Right forelimb (tissue), 1 donor: Measurements from ENCODE around the gene EFTUD2.

ENCODE experiments used
- DNase-seq: peaks from one replicate; pipeline ENCODE4 v3.0.0-alpha.2; 2018

The EFTUD2 gene

DNA sequence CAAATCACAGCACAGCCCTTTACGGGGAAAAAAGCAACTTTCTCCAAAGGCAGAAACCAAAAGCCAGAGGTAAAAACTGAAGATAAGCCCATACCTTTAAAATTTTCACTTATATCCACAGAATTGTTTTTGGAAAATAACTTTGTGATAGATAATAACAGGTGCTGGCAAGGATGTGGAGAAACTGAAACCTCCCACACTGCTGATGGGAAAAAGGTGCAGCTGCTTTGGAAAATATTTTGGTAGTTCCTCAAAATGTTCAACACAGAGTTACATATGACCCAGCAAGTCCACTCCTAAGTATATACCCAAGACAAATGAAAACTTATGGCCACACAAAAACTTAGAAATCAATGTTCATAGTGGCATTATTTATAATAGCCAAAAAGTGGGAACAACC is 12.2 kb downstream of the EFTUD2 start:
- DNase-seq = no peak

GRCh38 chr17:44884941-44885340 is 14.3 kb downstream of the EFTUD2 start:
- no peak for DNase-seq

GRCh38 chr17:44881145-44881544 is 18.1 kb downstream of the EFTUD2 start:
- DNase-seq = no peak

GRCh38 chr17:44880062-44880461 is 19.2 kb downstream of the EFTUD2 start:
- DNase-seq = no peak

DNA sequence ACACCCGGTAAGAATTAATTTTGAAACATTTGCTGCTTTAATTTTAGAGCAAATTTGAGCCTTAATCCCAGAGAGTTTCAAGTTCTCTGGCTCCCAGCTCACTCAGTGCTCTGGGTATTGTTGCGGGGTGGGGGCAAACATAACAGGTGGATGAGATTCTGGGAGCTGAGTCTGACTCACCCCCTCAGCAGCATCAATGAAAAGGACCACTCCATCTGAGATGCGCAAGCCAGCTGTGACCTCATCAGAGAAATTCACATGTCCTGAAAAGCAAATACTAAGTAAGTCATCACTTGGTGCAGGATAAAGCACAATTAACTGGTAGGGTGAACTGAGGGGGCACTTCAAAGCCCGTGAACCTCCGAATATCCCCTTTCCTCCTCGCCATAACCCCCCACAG is 19.9 kb downstream of the EFTUD2 start:
- no peak for DNase-seq

DNA sequence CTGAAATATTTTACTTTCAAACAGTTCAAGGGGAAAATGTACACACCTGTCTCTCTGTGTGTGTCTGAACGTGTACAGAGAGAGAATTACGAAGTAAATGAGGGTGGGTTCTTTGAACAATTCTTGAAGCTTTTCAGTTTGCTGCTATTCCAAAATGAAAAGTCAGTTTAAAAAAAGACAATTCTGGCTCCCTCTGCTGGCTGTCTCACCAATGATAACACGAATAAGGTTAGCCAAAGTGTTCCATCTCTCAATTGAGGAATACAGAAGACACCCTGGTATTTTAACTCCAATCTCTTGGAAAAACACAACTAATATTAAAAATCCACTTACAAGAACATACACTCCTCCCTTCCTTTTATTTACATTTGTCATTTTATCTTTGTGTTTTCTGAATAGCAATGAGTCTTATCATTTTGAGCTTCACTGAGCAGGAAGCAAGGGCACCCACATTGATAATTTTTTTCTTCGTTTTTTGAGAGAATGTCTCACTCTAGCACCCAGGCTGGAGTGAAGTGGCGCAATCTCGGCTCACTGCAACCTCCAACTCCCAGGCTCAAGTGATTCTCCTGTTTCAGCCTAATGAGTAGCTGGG is 20.5 kb downstream of the EFTUD2 start:
- no peak for DNase-seq

- DNase-seq = no peak
Observed at GRCh38 chr17:44877121-44877520, 22.1 kb downstream of the EFTUD2 start.

- DNase-seq = no peak
Observed at GRCh38 chr17:44875761-44876160, 23.5 kb downstream of the EFTUD2 start.

GRCh38 chr17:44872131-44872768 is 27.0 kb downstream of the EFTUD2 start:
- DNase-seq = no peak

DNA sequence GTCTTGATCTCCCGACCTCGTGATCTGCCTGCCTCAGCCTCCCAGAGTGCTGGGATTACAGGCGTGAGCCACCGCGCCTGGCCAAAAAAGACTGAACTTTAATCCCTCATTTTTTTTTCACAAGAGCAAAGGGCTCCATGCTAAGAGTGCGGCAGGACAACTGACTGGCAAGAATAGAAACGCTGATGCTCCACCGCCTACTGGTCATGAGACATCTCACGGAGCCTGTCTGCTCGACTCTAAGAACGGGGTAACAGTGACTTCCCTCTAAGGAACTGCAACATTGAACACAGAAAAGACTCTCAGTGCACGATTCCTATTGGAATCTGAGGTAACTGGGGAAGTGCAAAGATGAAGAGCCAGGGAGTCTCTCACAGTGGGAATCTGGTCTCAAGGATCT is 27.7 kb downstream of the EFTUD2 start:
- DNase-seq = no peak

- DNase-seq = no peak
Observed at GRCh38 chr17:44867841-44868240, 31.4 kb downstream of the EFTUD2 start.

DNA sequence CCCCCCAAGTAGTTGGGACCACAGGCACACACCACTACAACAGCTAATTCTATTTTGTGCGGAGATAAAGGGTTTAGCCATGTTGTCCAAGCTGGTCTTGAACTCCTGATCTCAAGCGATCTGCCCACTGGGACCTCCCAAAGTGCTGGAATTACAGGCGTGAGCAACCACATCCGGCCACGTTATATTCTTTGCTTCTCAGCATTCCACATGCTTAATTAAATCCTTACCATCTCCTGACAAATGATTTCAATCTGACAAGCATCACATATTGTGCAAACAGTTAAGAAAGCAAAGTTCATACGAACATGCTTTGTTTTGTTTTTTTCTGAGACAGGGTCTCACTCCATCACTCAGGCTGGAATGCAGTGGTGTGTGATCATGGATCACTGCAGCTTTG is 33.3 kb downstream of the EFTUD2 start:
- no peak for DNase-seq

DNA sequence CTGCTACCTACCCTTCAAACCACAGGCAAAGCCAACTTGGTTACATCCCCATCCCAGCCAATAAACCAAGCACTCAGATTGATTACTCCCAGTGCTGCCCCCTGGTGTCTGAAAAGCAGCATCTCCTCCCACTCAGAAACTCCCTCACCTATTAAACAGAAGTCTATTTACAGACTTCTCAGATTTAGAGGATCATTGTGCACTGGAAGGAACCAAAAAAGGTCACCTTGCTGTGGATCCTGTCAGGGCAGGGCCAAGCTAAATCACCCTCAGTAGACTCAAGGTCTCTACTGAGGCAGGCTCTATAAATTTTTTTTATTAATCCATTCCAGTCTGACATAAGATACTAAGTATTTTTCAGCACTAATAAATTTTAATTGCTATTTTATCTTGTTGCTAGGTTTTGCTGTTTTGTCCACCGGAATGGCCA is 34.0 kb downstream of the EFTUD2 start:
- peak; percentile 73 for DNase-seq

DNA sequence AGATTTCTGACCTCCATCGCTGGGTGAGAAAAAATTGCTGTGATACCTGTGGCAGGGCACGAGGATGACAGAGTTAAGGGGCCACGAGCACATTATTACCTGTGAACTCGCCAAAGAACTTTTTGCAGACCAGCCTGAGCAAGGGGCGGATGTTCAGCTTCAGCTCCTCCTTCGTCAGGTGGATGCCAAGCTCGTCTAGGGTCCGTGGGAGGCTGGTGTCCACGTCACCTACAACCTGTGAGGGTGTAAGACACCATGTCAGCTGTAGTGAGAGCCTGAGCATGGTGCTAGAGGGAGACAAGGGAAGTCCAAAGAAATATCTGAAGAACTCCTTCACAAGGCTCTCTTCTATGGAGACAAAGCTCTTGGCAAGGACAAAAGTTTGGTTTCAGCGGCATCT is 34.4 kb downstream of the EFTUD2 start:
- DNase-seq = no peak

GRCh38 chr17:44863061-44863918 is 36.0 kb downstream of the EFTUD2 start:
- no peak for DNase-seq

DNA sequence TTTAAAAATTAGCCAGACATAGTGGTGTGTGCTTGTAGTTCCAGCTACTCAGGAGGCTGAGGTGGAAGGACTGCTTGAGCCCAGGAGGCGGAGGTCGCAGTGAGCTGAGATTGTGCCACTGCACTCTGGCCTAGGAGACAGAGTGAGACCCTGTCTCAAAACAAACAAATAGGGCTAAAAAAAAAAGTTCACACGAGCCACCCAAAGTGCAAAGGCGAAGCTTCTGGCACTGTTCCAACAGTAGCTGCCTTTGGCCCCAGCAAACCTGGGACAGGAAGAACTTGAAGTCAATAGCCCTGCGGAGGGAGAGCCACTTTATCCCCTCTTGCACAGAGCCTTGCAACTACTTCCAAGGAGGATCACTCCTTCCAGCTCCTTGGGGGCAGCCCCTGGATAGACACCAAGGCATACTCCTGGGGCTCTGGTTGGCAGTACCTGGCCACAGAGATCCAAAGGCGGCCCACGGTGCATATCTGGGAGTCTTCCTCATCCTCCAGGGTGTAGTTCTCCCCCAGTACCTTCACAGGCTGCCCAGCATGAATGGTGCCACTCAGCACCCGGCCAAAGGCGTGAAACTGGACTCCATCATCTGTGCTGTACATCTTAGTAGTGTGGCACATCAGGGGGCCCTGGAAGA is 36.8 kb downstream of the EFTUD2 start:
- DNase-seq = no peak

DNA sequence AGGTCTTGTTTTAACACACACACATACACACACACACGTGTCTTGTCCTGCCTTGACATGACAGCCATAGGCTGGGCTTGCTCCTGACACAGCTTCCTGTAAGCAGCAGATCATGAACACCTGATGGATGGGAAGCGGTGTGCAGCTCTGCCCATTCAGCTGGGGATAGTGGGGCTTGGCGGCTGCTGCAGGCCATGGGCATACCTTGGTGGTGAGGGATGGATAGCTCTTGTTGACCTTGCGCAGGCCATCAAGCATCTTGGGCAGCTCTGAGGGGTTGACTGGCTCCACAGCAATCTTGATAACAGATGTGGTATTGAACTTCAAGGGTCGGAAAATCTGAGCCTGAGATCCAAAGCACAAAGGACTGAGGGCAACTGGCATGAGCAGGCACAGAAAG is 39.5 kb downstream of the EFTUD2 start:
- no peak for DNase-seq

DNA sequence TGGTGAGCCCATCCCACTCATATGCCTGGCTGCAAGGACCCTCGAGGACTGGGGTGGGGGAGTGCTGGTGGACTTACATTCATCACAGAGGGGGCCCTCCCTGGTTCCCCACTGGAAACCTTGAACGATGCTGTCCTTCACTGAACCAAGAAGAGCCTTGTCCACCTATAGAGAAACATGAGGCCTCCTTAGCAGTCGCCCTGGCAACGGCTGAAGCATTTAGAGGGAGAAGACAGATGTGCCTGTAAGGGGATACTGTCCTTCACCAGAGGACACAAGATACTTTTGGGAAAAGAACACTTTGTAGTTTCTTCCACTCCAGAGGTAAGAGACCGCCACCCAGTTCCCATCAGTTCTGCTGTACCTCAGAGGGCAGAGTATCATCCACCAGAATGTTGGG is 45.1 kb downstream of the EFTUD2 start:
- no peak for DNase-seq

- no peak for DNase-seq
Observed at GRCh38 chr17:44850612-44851011, 48.6 kb downstream of the EFTUD2 start.

- no peak for DNase-seq
Observed at GRCh38 chr17:44850025-44850424, 49.2 kb downstream of the EFTUD2 start.

DNA sequence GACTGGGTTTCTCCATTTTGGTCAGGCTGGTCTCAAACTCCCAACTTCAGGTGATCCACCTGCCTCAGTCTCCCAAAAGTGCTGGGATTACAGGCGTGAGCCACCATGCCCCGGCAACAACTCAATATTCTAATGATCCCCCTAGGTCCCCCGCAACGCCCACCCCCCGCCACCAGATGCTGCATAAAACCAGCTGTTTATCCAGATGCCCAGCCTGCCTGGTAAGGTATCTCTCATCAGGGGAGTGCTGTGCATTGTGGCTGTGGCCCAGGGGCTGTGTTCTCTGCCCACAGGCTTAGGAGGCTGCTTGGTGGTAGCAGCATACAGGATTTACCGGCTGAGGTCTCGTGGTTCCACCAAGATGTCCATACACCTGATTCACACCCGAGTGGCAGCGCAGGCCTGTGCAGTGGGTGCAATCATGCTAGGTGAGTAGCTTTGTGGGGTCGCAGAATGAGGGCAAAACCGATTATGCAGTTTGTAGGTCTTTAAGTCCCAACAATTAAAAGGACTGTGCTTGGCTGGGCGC is 50.2 kb downstream of the EFTUD2 start:
- DNase-seq = no peak

DNA sequence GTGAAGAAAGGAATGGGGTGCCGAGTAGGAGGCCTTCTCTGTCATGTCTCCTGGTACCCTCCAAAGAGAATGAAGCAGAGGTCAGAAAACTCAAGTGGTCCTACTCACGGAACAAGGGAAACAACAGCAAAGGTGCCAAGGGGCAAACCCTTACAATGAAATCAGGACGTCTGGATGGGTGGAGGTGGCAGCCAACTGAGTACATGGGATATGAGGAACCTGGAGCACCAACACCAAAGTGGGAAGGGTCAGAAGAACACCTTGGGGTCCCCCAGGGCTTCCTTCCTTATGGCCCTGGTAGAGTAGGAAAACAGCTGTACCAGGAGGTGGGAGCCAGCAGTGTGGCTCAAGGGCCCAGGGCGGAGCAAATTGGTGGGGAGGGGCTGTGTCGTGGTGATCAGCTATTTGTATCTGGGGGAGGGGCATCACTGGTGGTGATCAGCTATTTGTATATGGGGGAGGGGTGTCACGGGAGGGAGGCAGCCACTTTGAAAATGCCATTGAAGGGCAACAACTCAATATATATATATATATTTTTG is 50.9 kb downstream of the EFTUD2 start:
- DNase-seq = no peak

DNA sequence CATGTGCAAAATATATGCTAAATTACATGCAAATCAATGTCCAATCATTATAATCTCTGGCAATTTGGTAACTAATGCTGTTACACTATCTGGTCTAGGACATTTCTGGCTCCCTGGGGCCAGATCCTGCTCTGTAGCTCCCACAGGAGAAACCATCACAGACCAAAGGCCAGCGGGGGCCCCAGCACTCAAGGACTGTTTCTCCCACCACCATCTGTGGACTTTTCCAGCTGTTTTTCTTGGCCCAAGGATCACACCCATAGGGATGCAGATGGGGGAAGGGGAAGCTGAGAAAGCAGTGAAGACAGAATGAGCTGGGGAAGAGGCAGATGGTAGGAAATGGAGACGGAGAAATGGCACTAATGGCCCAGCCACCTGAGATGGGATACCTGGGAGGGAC is 51.7 kb downstream of the EFTUD2 start, which contains the start of gene HIGD1B:
Gene HIGD1B, plus strand, starts transcription at position 298 of the 400 bp plus-strand sequence. CDS start 270 bp downstream, outside the sequence.
- no peak for DNase-seq
